Activated T-helper 2 cell treated with anti-CD3 and anti-CD28 coated beads, Interferon-gamma antibody, Interleukin-2, Interleukin-4, amounts not matched to agents 10 μg/mL and 5 μg/mL and 100 μg/mL, durations not matched to agents 14 hours and 24 hours and 36 hours (primary cell): ENCODE measurements around the gene MYLK3. TPM values are rescaled to one million over a fixed set of nuclear protein-coding genes. Genes with fewer than 3 reads are reported as not detected.

Experiments
- DNase-seq: peaks from one replicate; pipeline ENCODE4 v3.0.0; 2021; ENCODE audit warnings: low spot score
- H3K27ac Mint-ChIP-seq: one replicate; pipeline ENCODE4 v1.8.0; 2021; ENCODE audit warnings: mixed read lengths
- H3K27me3 Mint-ChIP-seq: one replicate; pipeline ENCODE4 v1.8.0; 2021; ENCODE audit warnings: low read depth, mixed read lengths
- H3K36me3 Mint-ChIP-seq: one replicate; pipeline ENCODE4 v1.8.0; 2021; ENCODE audit warnings: low read depth, mixed read lengths
- H3K4me1 Mint-ChIP-seq: one replicate; pipeline ENCODE4 v1.8.0; 2021; ENCODE audit warnings: low read depth, mixed read lengths
- H3K4me3 Mint-ChIP-seq: one replicate; pipeline ENCODE4 v1.8.0; 2021; ENCODE audit warnings: low read depth, mild to moderate bottlenecking, moderate library complexity, mixed read lengths
- H3K9me3 Mint-ChIP-seq: one replicate; pipeline ENCODE4 v1.8.0; 2021; ENCODE audit warnings: mixed read lengths
- intact Hi-C: fragments of 100-400 bp; cut with micrococcal nuclease; formaldehyde crosslinking; loops from one replicate; pipeline ENCODE4 v1.15.1; 2023
- total RNA-seq: library from RNA; stranded (reverse); gene quantifications from 2 replicates; pipeline ENCODE4 v1.2.3, GENCODE V29; 2022

MYLK3 gene
- total RNA-seq, 1 donor from 2014 or later, result 0.25 TPM

GRCh38 chr16:46714797-46715591 is 33.1 kb downstream of the MYLK3 start:
- Mint-ChIP-seq H3K4me3 (no peak overlapping the region), H3K27me3 (peaks cover 3% of the 10 kb centered on the region), H3K9me3 (no peaks in the 10 kb centered on the region), H3K36me3 (no peaks in the 10 kb centered on the region), H3K4me1 (peaks cover 6% of the 10 kb centered on the region), H3K27ac (no peak overlapping the region)
- no peak for DNase-seq
- intact Hi-C loops, result no loop called here

DNA sequence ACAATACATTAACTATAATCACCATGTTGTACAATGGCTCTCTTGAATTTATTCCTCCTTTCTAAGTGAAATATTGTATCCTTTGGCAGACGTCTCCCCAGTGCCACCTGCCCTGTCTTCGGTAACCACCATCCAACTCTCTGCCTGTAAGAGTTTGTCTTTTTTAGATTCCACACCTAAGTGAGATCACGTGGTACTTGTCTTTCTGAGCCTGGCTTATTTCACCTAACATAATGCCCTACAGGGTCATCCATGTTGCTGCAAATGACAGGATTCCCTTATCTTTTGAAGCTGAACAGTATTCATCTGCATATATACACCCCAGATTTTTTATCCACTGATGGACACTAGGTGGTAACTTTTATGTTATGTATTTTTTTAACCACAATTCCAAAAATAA is 34.5 kb downstream of the MYLK3 start:
- no peaks in the 10 kb centered on the region for H3K36me3 Mint-ChIP-seq
- peaks cover 3% of the 10 kb centered on the region for H3K27me3 Mint-ChIP-seq
- H3K27ac Mint-ChIP-seq, result no peak overlapping the region
- H3K9me3 Mint-ChIP-seq, result no peaks in the 10 kb centered on the region
- no peak for DNase-seq
- no peak overlapping the region for H3K4me3 Mint-ChIP-seq
- peaks cover 6% of the 10 kb centered on the region for H3K4me1 Mint-ChIP-seq
- intact Hi-C loops, result no loop called here

- H3K4me1 Mint-ChIP-seq, result peaks cover 6% of the 10 kb centered on the region
- no peak overlapping the region for H3K27ac Mint-ChIP-seq
- intact Hi-C loops, result no loop called here
- H3K9me3 Mint-ChIP-seq, result no peaks in the 10 kb centered on the region
- H3K36me3 Mint-ChIP-seq, result no peaks in the 10 kb centered on the region
- peaks cover 3% of the 10 kb centered on the region for H3K27me3 Mint-ChIP-seq
- no peak overlapping the region for H3K4me3 Mint-ChIP-seq
- no peak for DNase-seq
These were observed 35.2 kb downstream of the MYLK3 start for GRCh38 chr16:46712911-46713310.

DNA sequence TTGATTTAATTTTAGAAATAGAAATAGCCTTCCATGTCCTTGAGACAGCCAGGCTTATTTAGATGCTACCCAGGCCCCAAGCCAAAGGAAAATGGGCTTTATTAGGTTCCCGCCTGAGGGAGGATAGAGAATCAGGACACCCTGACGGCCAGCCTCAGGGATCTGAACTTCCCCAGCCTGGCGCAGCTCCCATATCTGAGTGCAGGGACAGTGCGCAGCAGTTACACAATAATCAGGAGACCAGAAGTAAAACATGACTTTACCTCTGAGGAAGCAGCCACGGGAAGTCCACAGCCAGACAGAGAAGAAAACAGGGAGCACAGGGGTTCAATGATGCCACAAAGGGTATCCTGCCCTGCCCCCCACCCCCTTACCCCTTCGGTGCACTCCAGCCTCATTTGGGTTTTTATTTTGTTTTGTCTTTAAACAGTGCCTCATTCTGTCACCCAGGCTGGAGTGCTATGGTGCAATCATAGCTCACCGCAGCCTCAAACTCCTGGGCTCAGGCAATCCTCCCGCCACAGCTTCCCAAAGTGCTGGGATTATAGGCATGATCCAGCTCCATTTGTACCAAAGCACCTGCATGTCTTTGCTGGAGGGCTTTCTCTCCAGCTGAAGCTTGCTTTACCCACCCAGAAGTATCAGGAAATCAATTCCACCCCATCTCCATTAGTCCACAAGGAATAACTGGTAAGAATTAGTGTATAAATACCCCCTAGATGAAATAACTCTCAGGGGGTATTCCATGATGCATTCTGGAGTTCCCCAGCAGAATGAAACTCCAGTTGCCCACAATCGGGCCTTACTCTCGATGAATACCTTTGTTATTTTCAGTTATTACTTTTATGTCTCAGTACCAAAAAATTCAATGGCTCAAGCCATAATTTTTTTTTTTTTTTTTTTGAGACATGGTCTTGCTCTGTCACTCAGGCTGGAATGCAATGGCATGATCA is 36.8 kb downstream of the MYLK3 start:
- no peak for DNase-seq
- no peaks in the 10 kb centered on the region for H3K9me3 Mint-ChIP-seq
- no peak overlapping the region for H3K4me3 Mint-ChIP-seq
- H3K4me1 Mint-ChIP-seq, result peaks cover 14% of the 10 kb centered on the region
- no peaks in the 10 kb centered on the region for H3K36me3 Mint-ChIP-seq
- H3K27me3 Mint-ChIP-seq, result peaks cover 3% of the 10 kb centered on the region
- H3K27ac Mint-ChIP-seq, result no peak overlapping the region
- intact Hi-C loops, result no loop called here

DNA sequence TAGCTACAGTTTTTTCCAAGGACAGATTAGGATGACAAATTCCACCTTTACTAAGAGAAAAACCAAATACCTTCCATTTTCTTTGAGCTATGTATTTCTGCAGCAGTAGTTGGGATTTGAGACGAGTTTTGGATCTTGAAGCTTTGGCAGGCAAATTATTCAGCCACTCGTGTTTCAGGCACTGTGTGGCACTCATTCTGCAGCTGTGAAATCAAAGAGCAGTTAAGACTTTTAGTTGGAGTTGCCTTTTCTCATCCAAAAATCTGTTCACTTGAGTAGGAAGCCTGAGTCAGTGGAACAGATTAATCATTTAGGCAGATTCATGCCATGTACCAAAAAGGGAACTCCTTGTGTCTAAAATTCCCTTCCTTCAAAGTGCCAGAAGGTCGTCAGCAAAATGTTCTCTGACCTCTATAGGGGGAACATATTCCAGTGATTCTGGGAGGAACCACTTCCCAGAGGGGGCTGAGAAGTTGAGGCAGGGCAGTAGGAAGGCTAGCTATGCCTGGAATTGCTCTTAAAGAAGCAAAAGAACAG is 38.6 kb downstream of the MYLK3 start:
- H3K36me3 Mint-ChIP-seq, result no peaks in the 10 kb centered on the region
- intact Hi-C loops, result no loop called here
- DNase-seq, result no peak
- H3K4me3 Mint-ChIP-seq, result no peak overlapping the region
- H3K9me3 Mint-ChIP-seq, result no peaks in the 10 kb centered on the region
- H3K27ac Mint-ChIP-seq, result no peak overlapping the region
- no peaks in the 10 kb centered on the region for H3K27me3 Mint-ChIP-seq
- peaks cover 15% of the 10 kb centered on the region for H3K4me1 Mint-ChIP-seq

DNA sequence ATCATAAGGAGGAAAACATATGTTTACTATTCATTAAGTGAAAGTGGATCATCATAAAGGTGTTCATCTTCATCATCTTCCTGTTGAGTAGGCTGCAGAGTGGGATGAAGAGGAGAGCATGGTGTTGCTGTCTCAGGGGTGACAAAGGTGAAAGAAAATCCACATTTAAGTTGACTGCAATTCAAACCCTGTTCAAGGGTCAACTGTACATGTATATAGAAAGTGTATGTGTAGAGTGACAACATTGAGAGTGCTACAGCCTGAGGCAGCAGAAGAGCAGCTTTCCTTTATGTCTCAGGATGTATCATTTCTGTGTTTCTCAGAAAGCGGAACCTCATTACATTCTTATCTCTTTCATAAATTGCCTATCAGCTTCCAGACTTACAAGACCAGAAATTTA is 41.5 kb downstream of the MYLK3 start:
- intact Hi-C loops, result no loop called here
- no peaks in the 10 kb centered on the region for H3K27me3 Mint-ChIP-seq

GRCh38 chr16:46702030-46702429 is 46.1 kb downstream of the MYLK3 start:
- no peak for DNase-seq
- H3K4me1 Mint-ChIP-seq, result peaks cover 7% of the 10 kb centered on the region
- peaks cover 31% of the 10 kb centered on the region for H3K36me3 Mint-ChIP-seq
- intact Hi-C loops, result no loop called here
- H3K9me3 Mint-ChIP-seq, result no peaks in the 10 kb centered on the region
- no peak overlapping the region for H3K4me3 Mint-ChIP-seq
- H3K27me3 Mint-ChIP-seq, result no peaks in the 10 kb centered on the region
- no peak overlapping the region for H3K27ac Mint-ChIP-seq

More for the DNA sequence above, 41.5 kb downstream of the MYLK3 start:
- peaks cover 8% of the 10 kb centered on the region for H3K4me1 Mint-ChIP-seq
- H3K9me3 Mint-ChIP-seq, result no peaks in the 10 kb centered on the region
- DNase-seq, result no peak
- H3K4me3 Mint-ChIP-seq, result no peak overlapping the region
- no peak overlapping the region for H3K27ac Mint-ChIP-seq
- H3K36me3 Mint-ChIP-seq, result peaks cover 8% of the 10 kb centered on the region

DNA sequence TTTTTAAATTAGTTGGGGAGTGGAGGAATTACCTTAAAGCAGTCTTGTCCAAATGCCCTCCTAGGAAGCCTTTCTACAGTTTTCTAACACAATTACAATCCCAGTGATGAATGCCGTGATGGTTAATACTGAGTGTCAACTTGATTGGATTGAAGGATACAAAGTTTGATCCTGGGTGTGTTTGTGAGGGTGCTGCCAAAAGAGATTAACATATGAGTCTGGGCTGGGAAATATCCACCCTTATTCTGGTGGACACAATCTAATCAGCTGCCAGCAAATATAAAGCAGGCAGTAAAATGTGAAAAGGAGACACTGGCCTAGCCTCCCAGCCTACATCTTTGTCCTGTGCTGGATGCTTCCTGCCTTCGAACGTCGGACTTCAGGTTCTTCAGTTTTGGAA is 46.5 kb downstream of the MYLK3 start:
- no peaks in the 10 kb centered on the region for H3K27me3 Mint-ChIP-seq
- peaks cover 3% of the 10 kb centered on the region for H3K4me1 Mint-ChIP-seq

GRCh38 chr16:46700048-46700447 is 48.1 kb downstream of the MYLK3 start:
- DNase-seq, result no peak
- peaks cover 2% of the 10 kb centered on the region for H3K4me1 Mint-ChIP-seq
- intact Hi-C loops, result no loop called here
- no peak overlapping the region for H3K4me3 Mint-ChIP-seq
- no peaks in the 10 kb centered on the region for H3K27me3 Mint-ChIP-seq
- no peaks in the 10 kb centered on the region for H3K9me3 Mint-ChIP-seq
- H3K27ac Mint-ChIP-seq, result no peak overlapping the region
- peaks cover 45% of the 10 kb centered on the region for H3K36me3 Mint-ChIP-seq

More for the DNA sequence above, 46.5 kb downstream of the MYLK3 start:
- H3K9me3 Mint-ChIP-seq, result no peaks in the 10 kb centered on the region
- no peak for DNase-seq
- intact Hi-C loops, result no loop called here
- H3K36me3 Mint-ChIP-seq, result peaks cover 34% of the 10 kb centered on the region
- H3K4me3 Mint-ChIP-seq, result no peak overlapping the region
- no peak overlapping the region for H3K27ac Mint-ChIP-seq

GRCh38 chr16:46696957-46697356 is 51.2 kb downstream of the MYLK3 start:
- intact Hi-C loops, result no loop called here
- Mint-ChIP-seq H3K4me3 (no peak overlapping the region), H3K4me1 (peaks cover 6% of the 10 kb centered on the region), H3K27ac (no peak overlapping the region), H3K9me3 (no peaks in the 10 kb centered on the region), H3K36me3 (peaks cover 56% of the 10 kb centered on the region), H3K27me3 (no peaks in the 10 kb centered on the region)
- no peak for DNase-seq

DNA sequence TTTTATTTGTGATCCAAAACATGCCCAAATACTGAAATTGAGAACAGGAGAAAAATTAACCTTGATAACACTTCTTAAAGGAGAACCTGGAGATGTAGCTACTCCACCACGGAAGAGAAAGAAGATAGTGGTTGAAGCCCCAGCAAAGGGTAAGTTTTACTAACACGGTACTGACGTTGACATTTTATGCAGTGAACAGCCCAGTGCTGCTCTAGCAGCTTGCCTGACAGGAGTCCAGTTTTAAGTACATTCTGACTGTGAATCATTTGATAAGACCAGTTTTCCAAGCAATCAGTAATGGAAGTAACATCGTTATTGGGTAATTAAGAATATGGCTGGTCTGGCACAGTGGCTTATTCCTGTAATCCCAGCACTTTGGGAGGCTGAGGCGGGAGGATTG is 52.2 kb downstream of the MYLK3 start:
- peaks cover 16% of the 10 kb centered on the region for H3K4me1 Mint-ChIP-seq
- intact Hi-C loops, result no loop called here
- no peaks in the 10 kb centered on the region for H3K27me3 Mint-ChIP-seq
- no peak overlapping the region for H3K27ac Mint-ChIP-seq
- no peak for DNase-seq
- no peaks in the 10 kb centered on the region for H3K9me3 Mint-ChIP-seq
- H3K4me3 Mint-ChIP-seq, result no peak overlapping the region
- H3K36me3 Mint-ChIP-seq, result peaks cover 63% of the 10 kb centered on the region

DNA sequence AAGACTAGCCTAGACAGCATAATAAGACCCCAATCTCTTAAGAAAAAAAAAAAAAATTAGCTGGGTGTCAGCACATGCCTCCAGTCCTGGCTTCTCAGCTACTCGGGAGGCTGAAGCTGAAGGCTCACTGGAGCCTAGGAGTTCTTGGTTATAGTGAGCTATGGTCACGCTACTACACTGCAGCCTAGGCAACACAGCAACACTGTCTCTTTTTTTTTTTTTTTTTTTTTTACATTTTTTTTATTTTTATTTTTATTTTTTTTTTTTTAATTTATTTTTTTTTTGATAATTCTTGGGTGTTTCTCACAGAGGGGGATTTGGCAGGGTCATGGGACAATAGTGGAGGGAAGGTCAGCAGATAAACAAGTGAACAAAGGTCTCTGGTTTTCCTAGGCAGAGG is 54.5 kb downstream of the MYLK3 start:
- Mint-ChIP-seq H3K9me3 (no peaks in the 10 kb centered on the region), H3K4me1 (peaks cover 22% of the 10 kb centered on the region), H3K4me3 (no peak overlapping the region), H3K27ac (no peak overlapping the region), H3K36me3 (peaks cover 54% of the 10 kb centered on the region), H3K27me3 (no peaks in the 10 kb centered on the region)
- DNase-seq, result no peak
- intact Hi-C loops, result no loop called here

DNA sequence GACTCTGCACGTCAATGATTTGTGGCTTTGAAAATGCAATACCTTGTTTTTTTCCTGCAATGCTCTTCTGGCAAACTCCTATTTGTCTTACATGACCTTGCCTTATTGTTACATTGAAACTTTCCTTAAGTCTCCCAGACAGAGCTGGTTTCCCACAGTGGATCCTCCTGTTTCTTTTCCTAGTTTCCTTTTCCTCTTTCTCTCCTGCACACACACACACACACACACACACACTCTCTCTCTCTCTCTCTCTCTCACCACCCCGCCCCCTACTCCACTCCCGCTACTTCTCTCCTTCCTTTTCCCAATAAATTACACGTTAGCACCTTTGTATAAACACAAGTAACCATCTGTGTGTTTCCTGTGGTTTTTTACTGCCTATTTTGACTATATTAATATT is 56.4 kb downstream of the MYLK3 start:
- intact Hi-C loops, result no loop called here
- H3K4me3 Mint-ChIP-seq, result no peak overlapping the region
- DNase-seq, result no peak
- H3K4me1 Mint-ChIP-seq, result peaks cover 37% of the 10 kb centered on the region
- peaks cover 39% of the 10 kb centered on the region for H3K36me3 Mint-ChIP-seq
- no peaks in the 10 kb centered on the region for H3K27me3 Mint-ChIP-seq
- no peaks in the 10 kb centered on the region for H3K9me3 Mint-ChIP-seq
- H3K27ac Mint-ChIP-seq, result no peak overlapping the region
